ENCODE measurements around the gene KLHL22.
A peak's percentile ranks its signal among the peaks of the same experiment; 100 is the strongest.
"Not testable (repeated sequence)": the region's sequence is repeated elsewhere in the genome, so short reads cannot be mapped to it uniquely, and the experiment has no call there.

The KLHL22 gene

GRCh38 chr22:20395907-20396287 is 99.7 kb downstream of the KLHL22 start:
- no peak for DNase-seq

- DNase-seq = no peak
Observed at GRCh38 chr22:20395181-20395906, 100.3 kb downstream of the KLHL22 start.

GRCh38 chr22:20393705-20394476 is 101.7 kb downstream of the KLHL22 start, which contains the start of gene ZNF74:
TSS of gene ZNF74 (plus strand) at chr22:20394151. CDS start at chr22:20394629, 478 bp downstream.
- DNase-seq = peak; percentile 71

GRCh38 chr22:20392983-20393704 is 102.5 kb downstream of the KLHL22 start:
- no peak for DNase-seq

GRCh38 chr22:20392365-20392881 is 103.2 kb downstream of the KLHL22 start:
- DNase-seq = not testable (repeated sequence)

Measured in activated CD4-positive, alpha-beta T cell treated with anti-CD3 and anti-CD28 coated beads for 1 hour (primary cell).